NB4 (cell line): ENCODE results near the gene WIPF1.

Experiments
- CTCF ChIP-seq: IDR thresholded peaks from one replicate; pipeline ENCODE4 v1.5.1; 2012; ENCODE audit warnings: low read depth, low read length
- MYC ChIP-seq: IDR thresholded peaks from 2 replicates; pipeline ENCODE4 v1.6.1; 2011; ENCODE audit warnings: low read depth, low read length
- POLR2A ChIP-seq: IDR thresholded peaks from 2 replicates; pipeline ENCODE4 v1.6.1; 2011; ENCODE audit warnings: mild to moderate bottlenecking; ENCODE audit not compliant: insufficient read length; ENCODE audit errors: extremely low read depth
- TF ChIP-seq, protein P1 (sequence below): IDR thresholded peaks from 2 replicates; pipeline ENCODE4 v1.6.1; 2011; ENCODE audit warnings: low read depth, low read length

- TF ChIP-seq CTCF (no peak), MYC (no peak), POLR2A (no peak)
- TF ChIP-seq, protein P1, sequence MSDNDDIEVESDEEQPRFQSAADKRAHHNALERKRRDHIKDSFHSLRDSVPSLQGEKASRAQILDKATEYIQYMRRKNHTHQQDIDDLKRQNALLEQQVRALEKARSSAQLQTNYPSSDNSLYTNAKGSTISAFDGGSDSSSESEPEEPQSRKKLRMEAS: no peak
These were observed 1.8 kb upstream of the WIPF1 start for GRCh38 chr2:174599310-174599921.
